Colonic mucosa (tissue), 4 donors: ENCODE measurements around the gene MYO1G. TPM values are rescaled to one million over a fixed set of nuclear protein-coding genes. Genes with fewer than 3 reads are reported as not detected.

Experiments used
- DNase-seq: peaks from one replicate; pipeline ENCODE4 v3.0.0-alpha.2; 2020
- H3K27ac ChIP-seq: fragments of 200-600 bp; one replicate; pipeline ENCODE4 v1.8.0; 2021
- H3K27me3 ChIP-seq: fragments of 200-600 bp; one replicate; pipeline ENCODE4 v1.8.0; 2021
- H3K36me3 ChIP-seq: fragments of 200-600 bp; one replicate; pipeline ENCODE4 v1.8.0; 2021
- H3K4me1 ChIP-seq: fragments of 200-600 bp; one replicate; pipeline ENCODE4 v1.8.0; 2021; ENCODE audit warnings: mild to moderate bottlenecking
- H3K4me3 ChIP-seq: fragments of 200-600 bp; one replicate; pipeline ENCODE4 v1.8.0; 2021
- H3K9ac ChIP-seq, 2 donors: one replicate each; pipeline ENCODE4 v1.7.0; 2013; ENCODE audit warnings: control low read depth in 2 of 2, low read depth in 2 of 2, low read length in 2 of 2
- H3K9me3 ChIP-seq: fragments of 200-600 bp; one replicate; pipeline ENCODE4 v1.8.0; 2021
- CTCF ChIP-seq: fragments of 200-600 bp; IDR thresholded peaks from one replicate; pipeline ENCODE4 v1.8.0; 2022; ENCODE audit warnings: antibody characterized with exemption, mild to moderate bottlenecking
- intact Hi-C: fragments of 100-400 bp; cut with DNase I; formaldehyde crosslinking; loops from one replicate; pipeline ENCODE4 v1.14.1; 2022
- total RNA-seq, 2 donors: library from RNA; stranded (reverse); fragmentation: NEBNext Ultra II Directional in 1 of 2; extraction: Animal tissue kit (Norgen Biotek cat#: 25700) in 1 of 2; gene quantifications; one replicate each; pipeline ENCODE4 v1.2.1, GENCODE V29; 2021
- donor health status: healthy.
- donor health status: DM: no; HTN: no; CAD: no.
- donor health status: DM: no; HTN: no; CAD: no.

The MYO1G gene
- total RNA-seq, 2 donors from 2014 or later: 2.1 to 3.6 TPM

- Histone ChIP-seq H3K36me3 (no peaks in the 10 kb centered on the region), H3K9ac (no peak overlapping the region), H3K27me3 (no peaks in the 10 kb centered on the region), H3K4me3 (no peak overlapping the region), H3K9me3 (no peaks in the 10 kb centered on the region), H3K4me1 (no peaks in the 10 kb centered on the region), H3K27ac (no peak overlapping the region)
- DNase-seq: no peak
- TF ChIP-seq CTCF: no peak
- intact Hi-C loops: no loop called here
These were observed 61.4 kb downstream of the MYO1G start for GRCh38 chr7:44917465-44917864.

GRCh38 chr7:44914992-44915607 lies 63.7 kb downstream of the MYO1G start:
- intact Hi-C loops: no loop called here
- H3K9ac ChIP-seq: no peak overlapping the region
- H3K9me3 ChIP-seq: no peaks in the 10 kb centered on the region
- TF ChIP-seq CTCF: no peak
- H3K4me1 ChIP-seq: no peaks in the 10 kb centered on the region
- H3K4me3 ChIP-seq: no peak overlapping the region
- DNase-seq: no peak
- H3K36me3 ChIP-seq: no peaks in the 10 kb centered on the region
- no peaks in the 10 kb centered on the region for H3K27me3 ChIP-seq
- no peak overlapping the region for H3K27ac ChIP-seq

GRCh38 chr7:44912775-44913347 lies 66.0 kb downstream of the MYO1G start:
- TF ChIP-seq CTCF: no peak
- Histone ChIP-seq H3K9me3 (no peaks in the 10 kb centered on the region), H3K4me3 (no peak overlapping the region), H3K9ac (no peak overlapping the region), H3K27me3 (no peaks in the 10 kb centered on the region), H3K36me3 (no peaks in the 10 kb centered on the region), H3K27ac (no peak overlapping the region), H3K4me1 (no peaks in the 10 kb centered on the region)
- no peak for DNase-seq
- intact Hi-C loops: no loop called here

Other genes with a start within 250 kb of the MYO1G start
- gene ZMIZ2, start 230.2 kb downstream of the MYO1G start, total RNA-seq: 100 to 1,000 TPM in 1 of 2 donors, 10 to 100 TPM in 1; 61.8 to 112 TPM
- gene PPIA, start 182.3 kb downstream of the MYO1G start, total RNA-seq: 1,000 to 10,000 TPM; 1,435 to 2,110 TPM
- 100 to 1,000 TPM; 166 to 242 TPM for gene H2AZ2, start 130.9 kb downstream of the MYO1G start, total RNA-seq
- gene PURB, start 93.5 kb downstream of the MYO1G start, total RNA-seq: 10 to 100 TPM; 18.8 to 19.8 TPM
- 10 to 100 TPM; 34.8 to 38.0 TPM for gene CCM2, start 21.2 kb upstream of the MYO1G start, total RNA-seq
- gene NACAD, start 110.0 kb upstream of the MYO1G start, total RNA-seq: 1 to 10 TPM; 1.0 to 3.3 TPM
- gene TBRG4, start 132.7 kb upstream of the MYO1G start, total RNA-seq: 100 to 1,000 TPM in 1 of 2 donors, 10 to 100 TPM in 1; 91.0 to 147 TPM
- 1 to 10 TPM; 7.2 to 8.5 TPM for gene RAMP3, start 178.8 kb upstream of the MYO1G start, total RNA-seq